Erythroblast (primary cell): ENCODE results near the gene CEBPB.

Source experiments
- GATA1 ChIP-seq: IDR thresholded peaks from 2 replicates; pipeline ENCODE4 v1.6.1; 2011; ENCODE audit warnings: low read depth, mild to moderate bottlenecking, control low read depth, low read length, moderate library complexity
- POLR2A ChIP-seq: IDR thresholded peaks from 2 replicates; pipeline ENCODE4 v1.6.1; 2011; ENCODE audit warnings: mild to moderate bottlenecking, low read length

- TF ChIP-seq POLR2A (peak; percentile 4), GATA1 (no peak)
Measured at GRCh38 chr20:50193199-50193835, 2.7 kb downstream of the CEBPB start.
